Caki2 (cell line): Measurements from ENCODE around the gene OR6N2. TPM values are rescaled to one million over a fixed set of nuclear protein-coding genes. Genes with fewer than 3 reads are reported as not detected.

Experiments used
- DNase-seq: peaks from one replicate; pipeline ENCODE4 v3.0.0-alpha.2; 2015; ENCODE audit warnings: low read depth
- in situ Hi-C: cut with HindIII; loops from 2 replicates; pipeline ENCODE4 v1.10.0; 2016; ENCODE audit warnings: low sequenced_read_pairs, low pct_unique_long_range_greater_than_20kb, mixed read lengths
- total RNA-seq: library from RNA; depleted of rRNA; stranded (reverse); fragments of >200 nt; shearing (Covaris generic); gene quantifications from 2 replicates; pipeline ENCODE4 v1.2.3, GENCODE V29; 2014; ENCODE audit warnings: low replicate concordance; rRNA removed

OR6N2 gene
- total RNA-seq, 1 experiment from 2014 or later, result not detected

DNA sequence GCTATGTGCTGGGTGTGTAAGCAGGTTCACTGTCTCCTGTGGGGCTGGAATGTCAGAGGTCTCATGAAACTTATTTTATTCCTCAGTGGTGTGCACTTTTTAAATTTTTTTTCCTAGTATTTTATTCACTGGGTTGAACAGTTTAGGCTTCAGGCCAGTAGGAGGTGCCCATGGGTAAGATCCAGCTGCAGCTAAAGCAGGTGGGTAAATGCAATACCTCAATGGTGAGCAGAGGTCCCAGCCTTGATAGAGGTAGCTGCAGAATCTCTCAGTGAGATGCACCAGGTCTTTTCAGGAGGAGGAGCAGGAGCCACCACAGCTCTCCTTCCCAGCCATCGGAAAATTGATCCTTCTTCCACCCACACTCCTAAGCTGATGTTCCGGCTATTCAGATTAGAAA, 12.6 kb upstream of the OR6N2 start:
- no peak for DNase-seq
- in situ Hi-C loops, result no loop called here

DNA sequence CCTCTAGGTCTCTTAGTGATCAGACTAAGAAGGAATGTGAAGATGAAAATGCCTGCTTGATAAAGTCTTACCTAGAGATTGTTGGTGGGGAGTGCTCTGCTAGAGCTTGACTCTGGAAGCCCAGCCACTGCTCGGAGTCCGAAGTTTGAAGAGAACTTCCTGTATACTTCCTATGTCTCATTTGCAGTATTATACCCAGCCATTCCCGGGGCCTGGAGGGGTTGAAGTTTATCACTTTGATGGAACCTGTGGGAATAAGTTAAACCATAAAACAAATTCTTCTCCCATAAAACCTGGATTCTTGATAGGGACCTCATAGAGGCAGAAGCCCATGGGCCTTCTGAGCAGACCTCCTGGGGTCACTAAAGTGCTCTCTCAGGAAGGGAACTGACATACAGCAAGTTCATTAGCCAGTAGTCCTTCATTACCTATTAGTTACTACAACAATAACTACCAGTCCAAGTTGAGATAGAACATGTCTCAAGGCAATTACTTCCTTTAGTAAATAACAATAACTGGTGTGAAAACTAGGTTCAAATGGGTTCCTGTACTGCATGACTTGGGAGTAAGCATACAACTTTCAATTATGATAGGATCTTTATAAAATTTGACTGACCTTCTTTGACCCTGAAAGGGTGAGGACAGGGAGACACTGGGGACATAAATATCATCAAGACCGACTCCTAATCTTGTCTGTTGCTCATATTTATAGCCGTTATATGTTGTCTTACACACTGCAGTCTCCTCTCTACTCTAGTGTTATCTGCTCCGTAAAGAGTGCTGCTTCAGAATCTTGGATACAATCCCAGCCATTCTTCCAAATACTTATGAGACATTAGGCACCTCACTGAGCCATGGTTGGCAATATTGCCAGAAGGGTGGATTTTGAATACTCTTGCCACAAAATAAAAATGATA, 8.8 kb downstream of the OR6N2 start, which contains the start of gene OR6N1:
OR6N1 (minus strand) TSS at position 246 of the 917 bp plus-strand sequence. CDS start 5,513 bp downstream, outside the sequence.
- DNase-seq, result no peak
- in situ Hi-C loops, result no loop called here

DNA sequence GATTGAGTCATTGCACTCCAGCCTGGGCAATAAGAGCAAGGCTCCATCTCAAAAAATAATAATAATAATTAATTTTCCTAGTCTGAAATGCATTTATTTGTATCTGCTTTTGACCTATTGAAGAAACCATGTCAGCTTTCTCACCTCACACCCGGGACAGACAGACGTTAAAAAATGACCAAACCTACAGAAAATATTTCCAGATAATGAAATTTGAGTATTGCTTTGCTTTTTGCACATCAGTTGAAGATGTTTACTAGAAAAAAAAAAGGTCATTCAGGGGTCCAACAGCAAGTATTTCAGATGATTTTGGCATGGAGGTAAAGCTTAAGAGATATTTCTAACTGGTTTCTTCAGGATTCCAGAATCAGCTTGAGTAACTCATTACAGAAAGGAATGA, 26.6 kb downstream of the OR6N2 start, which contains the start of gene OR6K6:
OR6K6 (plus strand) TSS at position 301 of the 400 bp plus-strand sequence. CDS start 168 bp downstream, outside the sequence.
- in situ Hi-C loops, result no loop called here
- DNase-seq, result no peak

DNA sequence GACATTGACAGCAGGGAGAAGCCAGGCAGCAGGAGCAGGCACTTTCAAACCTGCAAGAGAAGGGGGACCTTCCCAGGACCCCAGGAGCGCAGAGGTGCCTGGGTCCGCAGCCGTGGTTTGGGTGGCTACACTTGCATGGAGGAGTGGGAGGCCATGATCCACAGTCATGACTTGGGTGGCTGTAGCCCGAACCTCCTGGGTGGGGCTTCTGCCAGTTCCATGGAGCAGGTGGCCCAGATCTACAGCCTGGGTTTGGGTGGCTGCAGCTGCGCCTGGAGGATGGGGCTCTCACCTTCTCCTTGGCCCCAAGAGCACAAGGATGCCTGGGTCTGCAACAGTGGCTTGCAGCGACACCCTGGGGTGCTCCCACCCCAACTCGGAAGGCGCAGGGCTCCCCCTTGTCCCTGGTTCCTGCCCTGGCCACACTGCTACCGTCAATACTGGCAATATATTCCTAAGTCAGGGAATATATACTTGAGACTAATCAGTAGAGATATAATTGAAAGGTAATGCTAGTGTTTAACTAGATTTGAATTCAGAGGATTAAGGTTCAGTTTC, 28.8 kb downstream of the OR6N2 start:
- in situ Hi-C loops, result no loop called here
- DNase-seq, result no peak

DNA sequence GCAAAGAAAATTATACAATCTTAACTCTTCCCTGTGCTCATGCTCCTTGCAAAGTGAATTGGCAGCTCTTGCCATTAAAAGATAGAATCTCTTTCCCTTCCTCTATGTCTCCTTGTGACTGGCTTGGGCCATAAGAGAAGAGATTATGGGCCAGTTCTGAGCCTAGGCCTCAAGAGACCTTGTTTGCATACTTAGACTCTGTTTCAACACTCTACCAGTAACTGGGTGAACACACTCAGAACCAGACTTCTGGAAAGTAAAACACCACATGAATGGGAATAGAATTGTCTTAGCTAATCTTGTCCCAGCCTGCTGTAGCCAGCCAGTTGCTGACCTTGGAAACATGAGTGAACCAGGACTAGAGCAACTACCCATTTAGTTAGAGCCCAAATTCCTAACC, 45.2 kb downstream of the OR6N2 start:
- in situ Hi-C loops, result no loop called here
- no peak for DNase-seq

DNA sequence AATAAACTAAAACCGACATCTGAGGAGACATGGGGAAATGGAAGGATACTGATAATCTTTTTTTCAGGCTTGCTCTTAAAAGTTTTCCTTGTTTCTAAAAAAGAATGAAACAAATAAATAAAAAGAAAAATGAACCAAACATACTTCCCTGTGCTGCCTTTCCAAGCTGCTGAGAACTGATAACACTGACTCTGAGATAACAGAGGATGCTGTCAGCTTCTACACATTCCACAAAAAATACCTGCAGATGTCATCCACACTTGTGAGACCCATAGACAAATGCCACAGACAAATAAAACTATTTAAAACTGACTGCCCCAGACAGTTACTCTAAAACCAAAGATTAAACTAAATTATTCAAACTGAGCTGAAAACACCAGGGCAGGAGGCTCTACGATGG, 48.5 kb downstream of the OR6N2 start:
- in situ Hi-C loops, result no loop called here
- no peak for DNase-seq

DNA sequence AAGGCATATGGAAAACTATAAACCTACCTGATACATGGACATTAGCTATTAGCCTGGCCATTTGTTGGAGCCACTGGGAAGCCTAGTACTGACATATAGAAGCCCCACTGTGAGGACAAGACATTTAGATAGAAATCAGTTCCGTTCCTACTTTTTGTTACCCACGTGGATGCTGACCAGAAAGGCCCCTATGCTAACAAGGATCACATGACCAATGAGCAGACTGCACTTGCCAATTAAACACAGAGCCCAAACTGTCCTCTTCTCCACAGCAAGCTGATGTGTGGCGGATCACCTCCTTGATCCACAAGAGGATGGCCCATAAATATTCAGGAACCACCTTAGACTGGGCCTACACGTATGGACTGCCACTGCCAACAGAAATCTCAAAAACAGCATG, 49.3 kb downstream of the OR6N2 start:
- in situ Hi-C loops, result no loop called here
- no peak for DNase-seq

DNA sequence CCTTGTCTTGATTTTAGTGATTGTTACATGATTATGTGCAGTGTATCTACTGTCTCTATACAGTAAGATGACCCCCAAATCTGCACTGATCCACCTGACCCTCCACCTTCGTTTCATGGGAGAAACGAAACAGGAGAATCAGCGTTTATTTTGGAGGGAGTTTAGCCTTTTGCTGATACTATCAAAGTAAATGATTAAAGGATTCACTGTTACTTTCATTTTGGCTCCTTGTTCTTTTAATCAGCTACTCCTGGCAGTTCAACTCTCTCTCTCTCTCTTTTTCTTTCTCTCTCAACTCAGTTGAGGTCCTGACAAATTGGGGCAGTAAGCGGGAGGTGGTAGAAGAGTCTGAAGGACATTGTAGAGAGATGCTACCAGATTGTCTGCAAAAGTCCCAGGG, 50.6 kb downstream of the OR6N2 start:
- DNase-seq, result no peak
- in situ Hi-C loops, result no loop called here

DNA sequence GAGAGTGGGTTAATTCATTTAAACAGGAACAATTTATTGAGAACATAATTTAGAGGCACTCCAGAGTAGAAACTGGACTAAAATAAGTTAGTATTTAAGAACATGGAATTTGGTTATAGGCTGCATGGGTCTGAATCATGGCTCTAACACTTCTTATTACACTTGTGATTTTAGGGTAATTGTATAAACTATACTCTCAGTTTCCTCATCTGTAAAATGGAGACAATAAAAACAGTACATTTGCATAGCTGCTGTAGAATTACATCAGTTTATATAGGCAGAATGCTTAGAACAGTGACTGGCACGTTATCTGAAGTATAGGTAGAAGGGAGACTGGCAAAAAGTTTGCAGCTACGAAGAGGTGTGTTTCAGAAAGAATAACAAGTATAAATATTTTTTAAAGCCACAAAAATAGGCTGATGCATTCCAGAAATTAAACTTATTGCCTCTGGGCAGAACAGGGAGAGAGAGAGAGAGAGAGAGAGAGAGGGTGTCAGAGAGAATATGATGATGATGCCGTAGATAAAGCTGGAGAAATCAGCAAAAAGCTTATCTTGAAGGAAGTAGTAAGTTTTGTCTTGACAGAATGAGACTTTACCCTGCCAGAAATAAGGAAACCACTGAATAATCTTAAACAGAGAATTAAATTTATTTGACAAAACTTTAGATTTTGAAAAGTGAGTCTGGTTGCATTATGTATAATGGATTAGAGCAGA, 52.3 kb downstream of the OR6N2 start:
- DNase-seq, result no peak
- in situ Hi-C loops, result no loop called here

DNA sequence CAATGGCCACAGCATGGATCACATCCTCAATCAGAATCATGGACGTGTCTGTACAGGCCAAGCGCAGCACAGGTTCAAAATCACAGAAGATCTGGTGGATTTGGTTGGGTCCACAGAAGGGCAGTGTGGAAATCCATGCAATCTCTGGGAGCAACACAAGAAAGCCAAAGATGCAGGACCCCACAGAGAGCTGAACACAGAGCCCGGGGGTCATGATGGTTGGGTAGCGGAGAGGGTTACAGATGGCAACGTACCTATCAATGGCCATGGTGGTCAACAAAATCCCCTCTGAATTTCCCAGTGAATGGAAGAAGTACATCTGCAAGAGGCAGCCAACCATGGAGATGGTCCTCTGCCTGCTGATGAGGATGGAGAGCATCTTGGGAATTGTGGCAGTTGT, 56.6 kb downstream of the OR6N2 start:
- in situ Hi-C loops, result no loop called here
- no peak for DNase-seq

Other genes with a start within 250 kb of the OR6N2 start
- gene OR6Y1, start 226.8 kb downstream of the OR6N2 start, total RNA-seq, result not detected in 2 replicates
- gene OR6P1, start 210.6 kb downstream of the OR6N2 start, total RNA-seq, result not detected in 2 replicates
- gene OR10X1, start 201.3 kb downstream of the OR6N2 start, total RNA-seq, result not detected in 2 replicates
- gene OR10Z1, start 175.9 kb downstream of the OR6N2 start, total RNA-seq, result not detected in 2 replicates
- not detected in 2 replicates for gene SPTA1, start 94.5 kb downstream of the OR6N2 start, total RNA-seq
- not detected in 2 replicates for gene OR6K2, start 80.6 kb downstream of the OR6N2 start, total RNA-seq
- not detected in 2 replicates for gene OR6K3, start 60.5 kb downstream of the OR6N2 start, total RNA-seq
- gene OR6K6, start 26.5 kb downstream of the OR6N2 start, total RNA-seq, result not detected in 2 replicates
- not detected in 2 replicates for gene OR6N1, start 9.0 kb downstream of the OR6N2 start, total RNA-seq
- gene MNDA, start 50.1 kb upstream of the OR6N2 start, total RNA-seq, result not detected in 2 replicates
- gene PYHIN1, start 150.3 kb upstream of the OR6N2 start, total RNA-seq, result not detected in 2 replicates
- gene IFI16, start 228.7 kb upstream of the OR6N2 start, total RNA-seq, result 12.4 and 19.2 TPM in 2 replicates